K562 (cell line): Measurements from ENCODE around the gene FBXO21. TPM values are rescaled to one million over a fixed set of nuclear protein-coding genes. Genes with fewer than 3 reads are reported as not detected.

Experiments used
- ARID1B ChIP-seq: fragments of 450-650 bp; IDR thresholded peaks from 2 replicates; pipeline ENCODE4 v1.6.1; 2016; ENCODE audit warnings: antibody characterized with exemption, mild to moderate bottlenecking, inconsistent platforms
- CAMTA2 ChIP-seq: fragments of 250-450 bp; sonication (Bioruptor Pico); conservative IDR thresholded peaks from 2 replicates; pipeline ENCODE4 v1.5.1; 2022
- CCAR2 ChIP-seq: fragments of 200-400 bp; formaldehyde crosslinking; IDR thresholded peaks from 2 replicates; pipeline ENCODE4 v1.6.1; 2017; ENCODE audit warnings: mild to moderate bottlenecking, low read depth, low read length
- CREB3L1 ChIP-seq: fragments of 450-650 bp; IDR thresholded peaks from 2 replicates; pipeline ENCODE4 v1.6.1; 2014; ENCODE audit warnings: low read depth, mild to moderate bottlenecking, moderate library complexity, borderline replicate concordance
- CTBP1 ChIP-seq: fragments of 450-650 bp; IDR thresholded peaks from 2 replicates; pipeline ENCODE4 v1.6.1; 2016; ENCODE audit warnings: borderline replicate concordance
- GABPB1 ChIP-seq: sonication (generic); formaldehyde crosslinking; IDR thresholded peaks from 2 replicates; pipeline ENCODE4 v1.8.0; 2022; ENCODE audit warnings: mild to moderate bottlenecking, missing genetic modification reagents
- HNRNPH1 ChIP-seq: fragments of 200-400 bp; formaldehyde crosslinking; optimal IDR thresholded peaks from 2 replicates; pipeline ENCODE3; 2017; ENCODE audit warnings: low read depth, mild to moderate bottlenecking, low read length, moderate library complexity
- JUN ChIP-seq, 2 experiments: sonication (generic) in 1 of 2; formaldehyde crosslinking in 1 of 2; IDR thresholded peaks; 2 replicates each; pipeline versions ENCODE4 v1.6.1 to v1.8.0; 2012 to 2022; ENCODE audit warnings: borderline replicate concordance in 2 of 2, mild to moderate bottlenecking in 2 of 2, improper control_type of control experiment in 1 of 2, low read depth in 1 of 2, low read length in 1 of 2, missing genetic modification reagents in 1 of 2
- KDM1A ChIP-seq, 2 experiments: fragments of 450-650 bp; IDR thresholded peaks; 2 replicates each; pipeline ENCODE4 v1.6.1; 2016; ENCODE audit warnings: mild to moderate bottlenecking in 2 of 2
- KDM4B ChIP-seq, 2 experiments: fragments of 450-650 bp in 1 of 2; sonication (generic) in 1 of 2; IDR thresholded peaks; 2 replicates each; pipeline ENCODE4 v1.6.1; 2016 to 2017; ENCODE audit warnings: borderline replicate concordance in 2 of 2, antibody characterized with exemption in 1 of 2, low read depth in 1 of 2, mild to moderate bottlenecking in 1 of 2
- MAFK ChIP-seq: IDR thresholded peaks from 2 replicates; pipeline ENCODE4 v1.6.1; 2011; ENCODE audit warnings: low read length, improper control_type of control experiment
- MLX ChIP-seq, 2 experiments: fragments of 450-650 bp in 1 of 2; sonication (generic) in 1 of 2; formaldehyde crosslinking; conservative IDR thresholded peaks; 2 replicates each; pipeline versions ENCODE4 v1.4.0 to v1.8.1; 2020 to 2022; ENCODE audit warnings: mild to moderate bottlenecking in 1 of 2, missing genetic modification reagents in 1 of 2
- POLR2G ChIP-seq: fragments of 200-400 bp; formaldehyde crosslinking; IDR thresholded peaks from 2 replicates; pipeline ENCODE4 v1.6.1; 2017; ENCODE audit warnings: low read depth, mild to moderate bottlenecking, antibody characterized with exemption, low read length, moderate library complexity
- PTBP1 ChIP-seq: fragments of 200-400 bp; formaldehyde crosslinking; IDR thresholded peaks from 2 replicates; pipeline ENCODE4 v1.6.1; 2017; ENCODE audit warnings: low read depth, low read length
- SETDB1 ChIP-seq: IDR thresholded peaks from one replicate; pipeline ENCODE4 v1.6.1; 2012; ENCODE audit warnings: low read length, control low read depth, inconsistent platforms
- SMAD2 ChIP-seq: fragments of 150-350 bp; IDR thresholded peaks from 2 replicates; pipeline ENCODE4 v1.6.1; 2014; ENCODE audit warnings: low read depth, mild to moderate bottlenecking, low read length
- SUPT5H ChIP-seq: fragments of 450-650 bp; IDR thresholded peaks from 2 replicates; pipeline ENCODE4 v1.6.1; 2016
- TAF1 ChIP-seq: IDR thresholded peaks from 2 replicates; pipeline ENCODE4 v1.6.1; 2011; ENCODE audit warnings: mild to moderate bottlenecking, low read length, moderate library complexity; ENCODE audit not compliant: insufficient read depth, control insufficient read depth, severe bottlenecking; ENCODE audit errors: extremely low read depth
- TARDBP ChIP-seq: fragments of 450-650 bp; IDR thresholded peaks from 2 replicates; pipeline ENCODE4 v1.6.1; 2016
- TEAD4 ChIP-seq, 2 experiments: sonication (generic) in 1 of 2; formaldehyde crosslinking in 1 of 2; IDR thresholded peaks; 2 replicates each; pipeline versions ENCODE4 v1.6.1 to v1.8.0; 2012 to 2022; ENCODE audit warnings: borderline replicate concordance in 1 of 2, inconsistent platforms in 1 of 2, low read length in 1 of 2, mild to moderate bottlenecking in 1 of 2, missing genetic modification reagents in 1 of 2
- TSC22D4 ChIP-seq: fragments of 450-650 bp; IDR thresholded peaks from 2 replicates; pipeline ENCODE4 v1.6.1; 2016; ENCODE audit warnings: missing genetic modification characterization, missing biosample characterization, control low read depth
- ZNF12 ChIP-seq: sonication (generic); formaldehyde crosslinking; IDR thresholded peaks from 2 replicates; pipeline ENCODE4 v1.4.0; 2020; ENCODE audit warnings: mild to moderate bottlenecking, missing genetic modification reagents
- ZNF124 ChIP-seq: sonication (generic); formaldehyde crosslinking; IDR thresholded peaks from 2 replicates; pipeline ENCODE4 v1.8.1; 2022; ENCODE audit warnings: missing genetic modification reagents
- ZNF764 ChIP-seq: fragments of 250-450 bp; sonication (Bioruptor Pico); IDR thresholded peaks from 2 replicates; pipeline ENCODE4 v1.4.0; 2020; ENCODE audit warnings: low read depth, mild to moderate bottlenecking, moderate library complexity
- polyA plus RNA-seq, 8 experiments: library from polyadenylated mRNA; depleted of rRNA in 4 of 8; stranded (reverse) in 5 of 8; unstranded in 3 of 8; fragments of >200 nt; fragmentation: Nextera tagmentation in 2 of 8; fragmentation: Illumina TruSeq in 1 of 8; extraction: Ambion mirVana in 2 of 8; extraction: Trizol in 1 of 8; gene quantifications; 2 replicates each; pipeline versions ENCODE4 v1.2.1 to v1.2.3, GENCODE V29; 2011 to 2014; ENCODE audit warnings: inconsistent platforms in 1 of 8, missing spikeins in 1 of 8
- total RNA-seq, 7 experiments: library from RNA; depleted of rRNA in 6 of 7; stranded (reverse); fragments of >200 nt in 6 of 7; fragmentation: Illumina TruSeq in 2 of 7; extraction: Trizol in 2 of 7; gene quantifications; 2 replicates each; pipeline versions ENCODE4 v1.2.1 to v1.2.3, GENCODE V29; 2011 to 2021; ENCODE audit warnings: low replicate concordance in 1 of 7
- TF ChIP-seq, protein P1 (sequence below): sonication (generic); formaldehyde crosslinking; IDR thresholded peaks from 2 replicates; pipeline ENCODE4 v1.9.0; 2022; ENCODE audit warnings: mild to moderate bottlenecking, missing genetic modification reagents

Gene FBXO21
- total and polyA plus RNA-seq, 9 of the 15 experiments (the other 6 are each of a cell fraction or from before 2014, with no cell fraction given), result 3.0 to 50.9 (median 9.1) TPM

DNA sequence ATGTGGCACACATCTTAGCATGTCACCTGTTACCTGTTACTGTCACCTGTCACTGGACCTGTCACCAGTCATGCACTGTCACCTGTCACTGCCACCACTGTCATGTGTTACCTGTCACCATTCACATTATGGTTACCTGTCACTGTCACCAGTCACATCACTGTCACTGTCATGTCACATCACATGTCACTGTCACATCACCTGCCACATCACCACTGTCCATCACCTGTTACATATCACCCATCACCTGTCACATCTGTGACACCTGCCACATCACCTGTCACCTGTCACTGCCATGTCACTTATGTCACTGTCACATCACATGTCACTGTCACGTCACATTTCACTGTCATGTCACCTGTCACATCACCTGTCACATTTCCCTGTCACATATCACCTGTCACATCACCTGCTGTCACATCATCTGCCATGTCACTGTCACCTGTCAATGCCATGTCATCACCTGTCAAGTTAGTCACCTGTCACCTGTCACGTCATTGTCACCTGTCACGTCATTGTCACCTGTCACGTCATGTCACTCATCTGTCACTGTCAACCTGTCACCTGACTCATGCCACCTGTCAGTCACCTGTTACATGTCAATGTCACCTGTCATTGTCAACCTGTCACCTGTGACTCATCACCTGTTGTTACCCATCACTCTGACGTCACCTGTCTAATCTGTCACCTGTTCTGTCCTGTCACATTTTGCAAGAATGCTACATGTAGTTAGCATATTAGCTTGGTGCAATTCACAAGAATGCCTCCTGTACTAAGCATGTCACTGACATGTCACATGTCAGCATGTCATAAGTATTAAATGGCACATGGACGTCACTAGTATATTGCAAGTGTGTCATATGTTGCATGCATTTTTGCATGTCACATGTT lies 62.1 kb downstream of the FBXO21 start (continued):
- TF ChIP-seq SETDB1 (no peak), TAF1 (no peak), KDM1A (IDR thresholded peaks at IDR 0.05) (no peak), CCAR2 (no peak), CTBP1 (0 out of 2 replicates have a peak, but pooled peaks have one; percentile 22), TSC22D4 (tag) (no peak), ARID1B (peak; percentile 46; the same call in 1 of the 2 replicates), PTBP1 (0 out of 2 replicates have a peak, but pooled peaks have one; percentile 53), GABPB1 (CRISPR knock-in tag) (peak; percentile 56; the same call in 1 of the 2 replicates), CREB3L1 (no peak), POLR2G (no peak), SUPT5H (no peak), TEAD4 (IDR thresholded peaks at IDR 0.05; ENCODE audit: low read length) (peak; percentile 64), TEAD4 (CRISPR knock-in tag; IDR thresholded peaks at IDR 0.05; ENCODE audit: borderline replicate concordance) (peak; percentile 62; the same call in 1 of the 2 replicates), CAMTA2 (CRISPR knock-in tag) (no peak), ZNF124 (CRISPR knock-in tag) (0 out of 2 replicates have a peak, but pooled peaks have one; percentile 55), HNRNPH1 (no peak), MLX (CRISPR knock-in tag; conservative IDR thresholded peaks at IDR 0.05) (no peak), TARDBP (no peak), SMAD2 (no peak), MAFK (no peak), JUN (IDR thresholded peaks at IDR 0.05; ENCODE audit: borderline replicate concordance, low read depth, low read length) (no peak), JUN (CRISPR knock-in tag; IDR thresholded peaks at IDR 0.05; ENCODE audit: borderline replicate concordance) (peak; percentile 91), ZNF12 (no peak), KDM4B (IDR thresholded peaks at IDR 0.05; ENCODE audit: borderline replicate concordance in 2 of 2, low read depth in 1 of 2) (peak in 1 of 2 experiments; percentile 99; a peak in 2 of 4 replicates), ZNF764 (no peak)
- TF ChIP-seq, protein P1, sequence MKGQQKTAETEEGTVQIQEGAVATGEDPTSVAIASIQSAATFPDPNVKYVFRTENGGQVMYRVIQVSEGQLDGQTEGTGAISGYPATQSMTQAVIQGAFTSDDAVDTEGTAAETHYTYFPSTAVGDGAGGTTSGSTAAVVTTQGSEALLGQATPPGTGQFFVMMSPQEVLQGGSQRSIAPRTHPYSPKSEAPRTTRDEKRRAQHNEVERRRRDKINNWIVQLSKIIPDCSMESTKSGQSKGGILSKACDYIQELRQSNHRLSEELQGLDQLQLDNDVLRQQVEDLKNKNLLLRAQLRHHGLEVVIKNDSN, result peak; percentile 72
